Liver (tissue), 3 donors: ENCODE measurements around the gene DYNLL2.

Experiments used
- HNF4G ChIP-seq: IDR thresholded peaks from 2 replicates; pipeline ENCODE4 v1.6.1; 2016; ENCODE audit warnings: antibody characterized with exemption
- RAD21 ChIP-seq, 2 donors: IDR thresholded peaks; 2 replicates each; pipeline ENCODE4 v1.6.1; 2016; ENCODE audit warnings: antibody characterized with exemption in 2 of 2, mild to moderate bottlenecking in 2 of 2
- SP1 ChIP-seq: IDR thresholded peaks from 2 replicates; pipeline ENCODE4 v1.6.1; 2018; ENCODE audit warnings: antibody characterized with exemption, mild to moderate bottlenecking
- TAF1 ChIP-seq: conservative IDR thresholded peaks from 2 replicates; pipeline ENCODE4 v1.6.1; 2016; ENCODE audit warnings: antibody characterized with exemption, mild to moderate bottlenecking
- YY1 ChIP-seq: IDR thresholded peaks from 2 replicates; pipeline ENCODE4 v1.6.1; 2016; ENCODE audit warnings: antibody characterized with exemption, mild to moderate bottlenecking
- TF ChIP-seq, protein P1 (sequence below): fragments of 150-350 bp; IDR thresholded peaks from 2 replicates; pipeline ENCODE4 v1.5.1; 2017; ENCODE audit warnings: improper control_type of control experiment, low read depth, low read length; ENCODE audit not compliant: missing input control
- TF ChIP-seq, protein P2 (sequence below): IDR thresholded peaks from 2 replicates; pipeline ENCODE4 v1.6.1; 2016; ENCODE audit warnings: antibody characterized with exemption
- TF ChIP-seq, protein P3 (sequence below): IDR thresholded peaks from 2 replicates; pipeline ENCODE4 v1.6.1; 2016; ENCODE audit warnings: antibody characterized with exemption, mild to moderate bottlenecking
- TF ChIP-seq, protein P4 (sequence below): IDR thresholded peaks from 2 replicates; pipeline ENCODE4 v1.6.1; 2016; ENCODE audit warnings: antibody characterized with exemption
- donor health status: healthy.
- donor health status: healthy.

DNA sequence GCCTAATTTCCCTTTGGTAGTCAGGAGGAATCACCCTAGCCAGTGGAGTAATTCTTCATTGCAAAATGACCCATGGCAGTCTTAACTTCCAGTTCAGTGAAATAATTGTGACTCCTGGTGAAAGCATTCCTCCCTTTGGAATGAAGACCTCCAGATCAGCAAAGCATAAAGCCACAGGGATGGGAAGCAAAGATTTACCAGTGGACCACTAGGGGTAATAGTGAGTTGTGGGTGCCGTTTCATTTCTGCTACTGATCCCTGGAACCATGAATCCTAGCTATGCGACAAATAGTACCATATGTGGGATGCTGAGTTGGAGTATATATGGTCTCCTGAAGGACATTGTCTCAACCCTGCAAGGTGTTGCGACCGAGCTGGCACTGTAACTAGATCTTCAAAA is 13.7 kb downstream of the DYNLL2 start:
- TF ChIP-seq RAD21 (IDR thresholded peaks at IDR 0.05) (no peak), YY1 (no peak), SP1 (no peak), HNF4G (no peak), TAF1 (no peak)
- TF ChIP-seq, protein P1, sequence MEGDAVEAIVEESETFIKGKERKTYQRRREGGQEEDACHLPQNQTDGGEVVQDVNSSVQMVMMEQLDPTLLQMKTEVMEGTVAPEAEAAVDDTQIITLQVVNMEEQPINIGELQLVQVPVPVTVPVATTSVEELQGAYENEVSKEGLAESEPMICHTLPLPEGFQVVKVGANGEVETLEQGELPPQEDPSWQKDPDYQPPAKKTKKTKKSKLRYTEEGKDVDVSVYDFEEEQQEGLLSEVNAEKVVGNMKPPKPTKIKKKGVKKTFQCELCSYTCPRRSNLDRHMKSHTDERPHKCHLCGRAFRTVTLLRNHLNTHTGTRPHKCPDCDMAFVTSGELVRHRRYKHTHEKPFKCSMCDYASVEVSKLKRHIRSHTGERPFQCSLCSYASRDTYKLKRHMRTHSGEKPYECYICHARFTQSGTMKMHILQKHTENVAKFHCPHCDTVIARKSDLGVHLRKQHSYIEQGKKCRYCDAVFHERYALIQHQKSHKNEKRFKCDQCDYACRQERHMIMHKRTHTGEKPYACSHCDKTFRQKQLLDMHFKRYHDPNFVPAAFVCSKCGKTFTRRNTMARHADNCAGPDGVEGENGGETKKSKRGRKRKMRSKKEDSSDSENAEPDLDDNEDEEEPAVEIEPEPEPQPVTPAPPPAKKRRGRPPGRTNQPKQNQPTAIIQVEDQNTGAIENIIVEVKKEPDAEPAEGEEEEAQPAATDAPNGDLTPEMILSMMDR = peak; percentile 5
- TF ChIP-seq, protein P2, sequence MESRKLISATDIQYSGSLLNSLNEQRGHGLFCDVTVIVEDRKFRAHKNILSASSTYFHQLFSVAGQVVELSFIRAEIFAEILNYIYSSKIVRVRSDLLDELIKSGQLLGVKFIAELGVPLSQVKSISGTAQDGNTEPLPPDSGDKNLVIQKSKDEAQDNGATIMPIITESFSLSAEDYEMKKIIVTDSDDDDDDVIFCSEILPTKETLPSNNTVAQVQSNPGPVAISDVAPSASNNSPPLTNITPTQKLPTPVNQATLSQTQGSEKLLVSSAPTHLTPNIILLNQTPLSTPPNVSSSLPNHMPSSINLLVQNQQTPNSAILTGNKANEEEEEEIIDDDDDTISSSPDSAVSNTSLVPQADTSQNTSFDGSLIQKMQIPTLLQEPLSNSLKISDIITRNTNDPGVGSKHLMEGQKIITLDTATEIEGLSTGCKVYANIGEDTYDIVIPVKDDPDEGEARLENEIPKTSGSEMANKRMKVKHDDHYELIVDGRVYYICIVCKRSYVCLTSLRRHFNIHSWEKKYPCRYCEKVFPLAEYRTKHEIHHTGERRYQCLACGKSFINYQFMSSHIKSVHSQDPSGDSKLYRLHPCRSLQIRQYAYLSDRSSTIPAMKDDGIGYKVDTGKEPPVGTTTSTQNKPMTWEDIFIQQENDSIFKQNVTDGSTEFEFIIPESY = no peak
- TF ChIP-seq, protein P3, sequence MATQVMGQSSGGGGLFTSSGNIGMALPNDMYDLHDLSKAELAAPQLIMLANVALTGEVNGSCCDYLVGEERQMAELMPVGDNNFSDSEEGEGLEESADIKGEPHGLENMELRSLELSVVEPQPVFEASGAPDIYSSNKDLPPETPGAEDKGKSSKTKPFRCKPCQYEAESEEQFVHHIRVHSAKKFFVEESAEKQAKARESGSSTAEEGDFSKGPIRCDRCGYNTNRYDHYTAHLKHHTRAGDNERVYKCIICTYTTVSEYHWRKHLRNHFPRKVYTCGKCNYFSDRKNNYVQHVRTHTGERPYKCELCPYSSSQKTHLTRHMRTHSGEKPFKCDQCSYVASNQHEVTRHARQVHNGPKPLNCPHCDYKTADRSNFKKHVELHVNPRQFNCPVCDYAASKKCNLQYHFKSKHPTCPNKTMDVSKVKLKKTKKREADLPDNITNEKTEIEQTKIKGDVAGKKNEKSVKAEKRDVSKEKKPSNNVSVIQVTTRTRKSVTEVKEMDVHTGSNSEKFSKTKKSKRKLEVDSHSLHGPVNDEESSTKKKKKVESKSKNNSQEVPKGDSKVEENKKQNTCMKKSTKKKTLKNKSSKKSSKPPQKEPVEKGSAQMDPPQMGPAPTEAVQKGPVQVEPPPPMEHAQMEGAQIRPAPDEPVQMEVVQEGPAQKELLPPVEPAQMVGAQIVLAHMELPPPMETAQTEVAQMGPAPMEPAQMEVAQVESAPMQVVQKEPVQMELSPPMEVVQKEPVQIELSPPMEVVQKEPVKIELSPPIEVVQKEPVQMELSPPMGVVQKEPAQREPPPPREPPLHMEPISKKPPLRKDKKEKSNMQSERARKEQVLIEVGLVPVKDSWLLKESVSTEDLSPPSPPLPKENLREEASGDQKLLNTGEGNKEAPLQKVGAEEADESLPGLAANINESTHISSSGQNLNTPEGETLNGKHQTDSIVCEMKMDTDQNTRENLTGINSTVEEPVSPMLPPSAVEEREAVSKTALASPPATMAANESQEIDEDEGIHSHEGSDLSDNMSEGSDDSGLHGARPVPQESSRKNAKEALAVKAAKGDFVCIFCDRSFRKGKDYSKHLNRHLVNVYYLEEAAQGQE = no peak
- TF ChIP-seq, protein P4, sequence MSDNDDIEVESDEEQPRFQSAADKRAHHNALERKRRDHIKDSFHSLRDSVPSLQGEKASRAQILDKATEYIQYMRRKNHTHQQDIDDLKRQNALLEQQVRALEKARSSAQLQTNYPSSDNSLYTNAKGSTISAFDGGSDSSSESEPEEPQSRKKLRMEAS = no peak
